Middle frontal gyrus (tissue), 1 donor: Measurements from ENCODE around the gene FURIN.
"Not testable (repeated sequence)": the region's sequence is repeated elsewhere in the genome, so short reads cannot be mapped to it uniquely, and the experiment has no call there.

Source experiments
- DNase-seq: peaks from one replicate; pipeline ENCODE4 v3.0.0-alpha.2; 2015; ENCODE audit warnings: low spot score; ENCODE audit errors: extremely low spot score

FURIN gene

DNA sequence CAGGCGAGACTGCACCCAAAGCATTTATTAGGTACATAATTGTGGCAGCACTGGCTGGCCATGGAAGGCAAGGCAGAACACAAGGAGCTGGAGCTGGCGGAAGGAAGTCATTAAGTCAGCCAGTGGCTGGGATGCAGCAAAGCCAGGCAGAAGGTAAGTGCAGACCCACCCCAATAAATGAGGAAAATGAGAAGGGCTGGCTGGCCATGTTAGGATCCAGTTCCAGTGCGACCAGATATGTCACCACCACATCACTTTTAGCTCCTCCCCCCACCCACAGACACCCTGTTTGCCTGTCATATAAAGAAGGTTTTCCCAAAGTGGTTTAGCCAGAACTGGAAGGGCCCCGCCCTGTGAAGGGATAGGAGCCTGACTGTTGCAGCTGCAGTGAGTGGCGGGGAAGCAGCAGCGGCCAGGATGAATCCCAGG, at the start of gene FURIN:
FURIN (plus strand) TSS at position 328 of the 429 bp plus-strand sequence. CDS start 7,153 bp downstream, outside the sequence.
- DNase-seq, result no peak

GRCh38 chr15:90819390-90819789, 49.0 kb upstream of the FURIN start:
- no peak for DNase-seq

DNA sequence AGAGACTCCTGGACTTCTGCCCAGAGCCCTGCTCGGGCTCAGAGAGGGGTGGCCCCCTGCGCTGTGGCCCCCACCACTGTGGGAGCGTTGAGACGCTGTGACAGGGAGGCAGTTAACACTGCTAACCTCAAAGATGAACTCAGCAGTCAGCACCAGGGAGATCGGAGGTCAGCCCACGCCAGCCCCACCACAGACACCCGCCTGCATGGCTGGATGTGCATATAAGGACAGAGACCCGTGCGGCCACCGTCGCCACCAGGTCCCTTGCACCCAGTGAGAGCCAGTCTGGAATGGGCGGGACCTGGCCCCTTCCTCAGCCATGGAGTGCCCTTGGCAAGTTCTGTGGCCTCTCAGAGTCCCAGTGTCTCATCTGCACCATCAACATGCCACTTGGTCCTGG, 48.5 kb upstream of the FURIN start:
- DNase-seq, result no peak

DNA sequence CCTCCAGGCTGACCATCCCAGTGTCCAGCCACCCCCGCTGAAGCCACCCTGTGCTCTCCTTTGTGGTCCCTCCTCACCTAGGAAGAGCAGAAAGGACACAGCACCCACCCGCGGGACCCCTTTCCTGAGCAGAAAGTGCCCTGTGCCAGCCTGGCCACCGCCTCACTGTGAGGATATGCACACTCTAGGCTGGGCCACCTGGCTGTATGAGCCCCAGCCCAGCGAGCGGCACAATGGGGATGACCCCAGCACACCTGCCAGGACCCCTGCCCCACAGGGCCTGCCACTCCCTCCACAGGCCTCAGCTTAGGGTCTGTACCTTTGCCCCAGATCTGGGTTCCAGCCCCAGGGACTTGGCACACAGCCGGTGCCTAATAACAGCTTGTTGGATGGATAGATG, 47.9 kb upstream of the FURIN start:
- DNase-seq, result no peak

GRCh38 chr15:90822204-90822955, 46.0 kb upstream of the FURIN start:
- DNase-seq, result no peak

DNA sequence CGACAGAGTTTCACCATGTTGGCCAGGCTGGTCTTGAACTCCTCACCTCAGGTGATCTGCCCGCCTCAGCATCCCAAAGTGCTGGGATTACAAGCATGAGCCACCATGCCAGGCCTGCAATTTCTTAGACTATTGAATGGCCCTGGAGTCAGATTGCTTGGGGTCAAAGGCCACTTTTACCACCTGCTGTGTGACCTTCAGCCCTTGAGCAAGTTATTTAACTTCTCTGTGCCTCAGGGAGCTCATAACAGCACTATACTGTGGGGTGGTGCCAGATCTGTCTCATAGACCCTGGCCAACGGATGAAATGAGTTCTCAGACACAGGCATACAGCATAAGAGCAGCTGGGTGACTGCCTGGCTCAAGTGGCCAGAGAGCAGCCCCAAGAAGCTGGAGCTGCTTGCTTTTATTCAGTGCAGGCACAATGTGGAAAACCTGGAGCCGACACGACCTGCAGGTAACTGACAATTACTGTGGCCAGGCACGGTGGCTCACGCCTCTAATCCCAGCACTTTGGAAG, 44.9 kb upstream of the FURIN start:
- no peak for DNase-seq

GRCh38 chr15:90825115-90825899, 43.1 kb upstream of the FURIN start:
- DNase-seq, result not testable (repeated sequence)

DNA sequence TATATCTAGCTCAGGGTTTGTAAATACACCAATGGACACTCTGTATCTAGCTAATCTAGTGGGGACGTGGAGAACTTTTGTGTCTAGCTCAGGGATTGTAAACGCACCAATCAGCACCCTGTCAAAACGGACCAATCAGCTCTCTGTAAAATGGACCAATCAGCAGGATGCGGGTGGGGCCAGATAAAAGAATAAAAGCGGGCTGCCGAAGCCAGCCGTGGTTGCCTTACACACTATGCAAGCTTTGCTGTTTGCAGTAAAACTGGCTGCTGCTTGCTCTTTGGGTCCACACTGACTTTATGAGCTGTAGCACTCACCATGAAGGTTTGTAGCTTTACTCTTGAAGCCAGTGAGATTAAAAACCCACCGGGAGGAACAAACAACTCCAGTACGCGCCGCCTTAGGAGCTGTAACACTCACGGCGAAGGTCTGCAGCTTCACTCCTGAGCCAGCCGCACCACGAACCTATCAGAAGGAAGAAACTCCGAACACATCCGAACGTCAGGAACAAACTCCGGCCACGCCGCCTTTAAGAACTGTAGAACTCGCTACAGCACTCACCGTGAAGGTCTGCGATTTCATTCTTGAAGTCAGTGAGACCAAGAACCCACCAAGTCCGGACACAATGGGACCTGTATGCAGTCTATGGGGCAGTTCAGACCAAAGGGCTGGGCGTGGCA, 42.0 kb upstream of the FURIN start:
- not testable (repeated sequence) for DNase-seq

GRCh38 chr15:90826886-90827435, 41.4 kb upstream of the FURIN start:
- DNase-seq, result no peak

DNA sequence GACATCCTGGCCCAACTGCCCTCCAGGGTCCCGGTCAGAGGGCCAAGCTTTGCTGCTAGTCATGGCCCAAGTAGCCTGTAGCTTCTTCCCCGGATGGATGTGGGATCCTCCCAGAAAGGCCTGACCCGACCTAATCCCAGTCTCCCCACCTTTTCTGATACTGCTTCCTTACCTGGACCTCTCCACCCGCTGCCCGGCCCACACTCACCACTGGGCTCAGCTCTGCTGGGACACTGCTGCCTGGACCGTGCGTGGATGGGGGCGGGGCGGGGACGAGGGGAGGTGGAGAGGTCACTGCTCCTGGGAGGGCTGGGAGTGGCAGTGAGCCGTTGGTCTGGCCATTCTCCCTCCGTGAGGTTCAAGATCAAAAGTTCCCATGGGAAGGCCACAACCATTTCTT, 40.3 kb upstream of the FURIN start:
- no peak for DNase-seq

- no peak for DNase-seq
These were observed 39.3 kb upstream of the FURIN start for GRCh38 chr15:90829126-90829525.

DNA sequence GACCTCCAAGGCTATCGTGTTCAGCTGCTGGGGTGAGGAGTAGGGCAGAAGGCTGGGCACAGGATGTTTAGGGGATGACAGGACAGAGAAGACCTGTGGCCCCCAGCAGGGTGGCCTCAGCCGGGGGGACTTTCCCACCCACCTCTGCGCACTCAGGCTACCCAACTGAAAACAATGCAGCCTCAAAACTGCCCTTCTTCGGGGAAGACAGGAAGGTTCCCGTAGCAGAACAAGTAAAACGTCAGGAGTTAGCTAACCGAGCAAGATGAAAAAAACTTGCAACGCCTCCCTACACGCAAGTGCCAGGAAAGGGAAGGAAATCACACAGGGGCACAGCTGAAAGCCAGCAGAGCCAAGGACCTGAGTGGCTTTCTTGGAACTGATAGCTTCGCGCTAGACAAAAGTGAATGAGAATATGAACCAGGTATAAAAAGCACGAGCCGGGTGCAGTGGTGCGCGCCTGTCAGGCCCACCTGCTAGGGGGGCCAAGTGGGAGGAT, 38.4 kb upstream of the FURIN start:
- DNase-seq, result no peak

DNA sequence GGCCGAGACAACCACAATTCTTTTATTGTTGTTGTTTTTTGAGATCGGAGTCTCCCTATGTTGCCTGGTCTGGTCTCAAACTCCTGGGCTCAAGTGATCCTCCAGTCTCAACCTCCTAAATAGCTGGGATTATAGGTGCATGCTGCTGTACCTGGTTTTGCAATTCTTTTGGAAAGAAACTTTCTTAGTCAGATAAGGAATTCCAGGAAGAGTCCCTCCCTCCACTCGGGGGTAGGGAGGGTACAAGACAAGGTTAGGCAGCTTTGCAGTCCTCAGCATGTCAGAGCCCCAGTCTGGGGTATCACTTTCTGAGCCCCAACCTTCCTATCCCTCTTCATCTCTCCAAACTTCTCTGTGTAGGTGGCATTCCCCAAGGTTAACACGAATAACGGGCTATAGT, 33.8 kb upstream of the FURIN start:
- DNase-seq, result no peak

GRCh38 chr15:90836296-90836871, 32.0 kb upstream of the FURIN start:
- DNase-seq, result no peak

DNA sequence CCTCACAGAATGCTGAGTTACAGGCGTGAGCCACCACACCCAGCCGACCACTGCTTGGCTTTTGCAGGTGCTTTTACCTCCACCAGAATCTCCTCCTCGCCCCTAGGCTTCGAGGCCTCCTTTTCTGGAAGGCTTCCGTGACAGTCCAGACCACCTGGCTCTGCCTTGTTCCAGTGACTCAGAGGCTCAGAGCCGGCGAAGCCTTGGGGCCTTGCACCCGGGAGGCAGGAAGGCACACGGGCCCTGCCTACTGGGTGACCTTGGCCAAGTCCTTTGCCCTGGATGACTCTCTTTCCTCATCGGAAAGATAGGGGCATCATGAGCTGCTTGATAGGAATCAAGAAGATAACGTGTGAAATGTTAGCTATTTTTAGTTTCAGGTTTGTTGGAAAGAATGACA, 31.3 kb upstream of the FURIN start:
- DNase-seq, result no peak

GRCh38 chr15:90838139-90838538, 30.2 kb upstream of the FURIN start:
- DNase-seq, result no peak

GRCh38 chr15:90838544-90838943, 29.8 kb upstream of the FURIN start:
- no peak for DNase-seq

GRCh38 chr15:90839187-90840071, 29.0 kb upstream of the FURIN start:
- peak; percentile 8 for DNase-seq

DNA sequence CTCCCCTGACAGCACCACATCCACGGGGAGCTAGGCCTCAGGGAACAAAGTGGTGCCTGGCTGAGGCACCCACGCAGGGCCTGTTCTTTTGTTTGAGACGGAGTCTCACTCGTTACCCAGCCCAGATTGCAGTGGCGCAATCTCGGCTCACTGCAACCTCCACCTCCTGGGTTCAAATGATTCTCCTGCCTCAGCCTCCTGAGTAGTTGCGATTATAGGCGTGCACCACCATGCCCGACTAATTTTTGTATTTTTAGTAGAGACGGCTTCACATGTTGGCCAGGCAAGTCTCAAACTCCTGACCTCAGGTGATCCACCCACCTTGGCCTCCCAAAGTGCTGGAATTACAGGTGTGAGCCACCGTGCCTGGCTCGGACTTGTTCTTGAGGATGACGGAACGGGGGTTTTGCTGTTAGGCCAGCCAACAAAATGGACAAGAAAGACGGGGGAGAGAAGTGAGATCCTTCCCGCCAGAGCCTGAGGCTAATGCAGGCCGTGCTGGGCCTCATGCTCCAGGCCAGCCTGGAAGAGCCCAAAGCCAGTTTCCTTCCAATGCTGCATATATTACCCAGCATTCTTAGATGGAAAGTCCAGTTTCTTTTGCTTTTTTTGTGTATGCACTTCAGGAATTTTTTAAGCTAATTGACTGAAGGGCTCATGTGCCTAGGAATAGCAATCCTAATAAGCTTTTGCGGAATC, 28.1 kb upstream of the FURIN start:
- DNase-seq, result no peak
